GM12892 (cell line): ENCODE measurements around the gene DNAH1.

Experiments
- DNase-seq: peaks from one replicate; pipeline ENCODE4 v3.0.0; 2011; ENCODE audit not compliant: insufficient read length
- FAIRE-seq: peaks from 2 replicates; lab custom pipeline; 2011; peaks lifted over from hg19 to GRCh38; lab: Jason Lieb, UNC
- POLR2A ChIP-seq: IDR thresholded peaks from 2 replicates; pipeline ENCODE4 v1.6.1; 2011; ENCODE audit warnings: low read depth, low read length, control low read depth
- POLR2AphosphoS5 ChIP-seq: IDR thresholded peaks from 2 replicates; pipeline ENCODE4 v1.6.1; 2011; ENCODE audit warnings: low read depth, low read length, control low read depth
- TAF1 ChIP-seq: IDR thresholded peaks from 2 replicates; pipeline ENCODE4 v1.6.1; 2011; ENCODE audit warnings: low read depth, mild to moderate bottlenecking, control low read depth, low read length, borderline replicate concordance

DNAH1 gene

GRCh38 chr3:52317208-52318000 lies 1.3 kb downstream of the DNAH1 start:
- FAIRE-seq (peak; percentile 70), DNase-seq (peak; percentile 62)
- TF ChIP-seq POLR2AphosphoS5 = no peak
- no peak for TF ChIP-seq TAF1
- no peak for TF ChIP-seq POLR2A

GRCh38 chr3:52318186-52318816 lies 2.2 kb downstream of the DNAH1 start:
- FAIRE-seq = no peak
- TF ChIP-seq TAF1 = no peak
- TF ChIP-seq POLR2A = no peak
- no peak for TF ChIP-seq POLR2AphosphoS5

GRCh38 chr3:52319921-52320595 lies 3.9 kb downstream of the DNAH1 start:
- FAIRE-seq (no peak), DNase-seq (no peak)
- TF ChIP-seq POLR2A (no peak), POLR2AphosphoS5 (no peak)

More at GRCh38 chr3:52318186-52318816, 2.2 kb downstream of the DNAH1 start:
- no peak for DNase-seq

- FAIRE-seq (no peak), DNase-seq (no peak)
- no peak for TF ChIP-seq POLR2AphosphoS5
- no peak for TF ChIP-seq POLR2A
- TF ChIP-seq TAF1 = no peak
Measured at GRCh38 chr3:52321481-52321880, 5.4 kb downstream of the DNAH1 start.

GRCh38 chr3:52322466-52322865 lies 6.3 kb downstream of the DNAH1 start:
- TF ChIP-seq POLR2A (no peak), POLR2AphosphoS5 (no peak), TAF1 (no peak)
- DNase-seq (no peak), FAIRE-seq (no peak)

- DNase-seq (no peak), FAIRE-seq (no peak)
- TF ChIP-seq POLR2A (no peak), TAF1 (no peak), POLR2AphosphoS5 (no peak)
Measured at GRCh38 chr3:52323526-52324295, 7.6 kb downstream of the DNAH1 start.

GRCh38 chr3:52324676-52325075 lies 8.6 kb downstream of the DNAH1 start:
- TF ChIP-seq TAF1 = no peak
- TF ChIP-seq POLR2AphosphoS5 = no peak
- TF ChIP-seq POLR2A = no peak
- DNase-seq (no peak), FAIRE-seq (no peak)

GRCh38 chr3:52325686-52326085 lies 9.6 kb downstream of the DNAH1 start:
- TF ChIP-seq POLR2AphosphoS5 (no peak), POLR2A (no peak), TAF1 (no peak)
- no peak for FAIRE-seq

GRCh38 chr3:52326976-52327375 lies 10.9 kb downstream of the DNAH1 start:
- FAIRE-seq (no peak), DNase-seq (no peak)
- TF ChIP-seq TAF1 = no peak
- TF ChIP-seq POLR2A = no peak
- no peak for TF ChIP-seq POLR2AphosphoS5

More at GRCh38 chr3:52325686-52326085, 9.6 kb downstream of the DNAH1 start:
- no peak for DNase-seq

- TF ChIP-seq POLR2A (no peak), POLR2AphosphoS5 (no peak), TAF1 (no peak)
- FAIRE-seq (no peak), DNase-seq (no peak)
Measured at GRCh38 chr3:52327486-52328290, 11.6 kb downstream of the DNAH1 start.
